LHCN-M2 (cell line): ENCODE data around the gene MIOX. TPM values are rescaled to one million over a fixed set of nuclear protein-coding genes. Genes with fewer than 3 reads are reported as not detected.
A peak's percentile ranks its signal among the peaks of the same experiment; 100 is the strongest.

Source experiments
- DNase-seq: peaks from one replicate; pipeline ENCODE4 v3.0.0-alpha.2; 2012; ENCODE audit warnings: low read depth
- total RNA-seq: library from RNA; depleted of rRNA; stranded (reverse); fragments of >200 nt; gene quantifications from 2 replicates; pipeline ENCODE4 v1.2.3, GENCODE V29; 2014

Gene MIOX
- total RNA-seq, 1 experiment from 2014 or later, result not detected

- DNase-seq, result peak; percentile 11
Measured at GRCh38 chr22:50473088-50473487, 13.6 kb upstream of the MIOX start.

GRCh38 chr22:50473855-50474671 is 12.6 kb upstream of the MIOX start:
- DNase-seq, result peak; percentile 29

GRCh38 chr22:50474710-50475651 is 11.7 kb upstream of the MIOX start, which contains the start of gene SBF1:
SBF1 (minus strand) TSS chr22:50475035; CDS start chr22:50474840, 195 bp downstream.
- peak; percentile 83 for DNase-seq

- DNase-seq, result no peak
Measured at GRCh38 chr22:50475652-50476002, 11.0 kb upstream of the MIOX start.

GRCh38 chr22:50476868-50477267 is 9.8 kb upstream of the MIOX start:
- DNase-seq, result no peak

- no peak for DNase-seq
Measured at GRCh38 chr22:50477923-50478322, 8.7 kb upstream of the MIOX start.

- DNase-seq, result no peak
Measured at GRCh38 chr22:50479721-50480120, 6.9 kb upstream of the MIOX start.

- DNase-seq, result no peak
Measured at GRCh38 chr22:50481045-50481439, 5.6 kb upstream of the MIOX start.

- no peak for DNase-seq
Measured at GRCh38 chr22:50481440-50482106, 5.1 kb upstream of the MIOX start, which contains the start of gene ADM2. ADM2 (plus strand) TSS chr22:50481543; CDS start chr22:50481848, 305 bp downstream.

GRCh38 chr22:50482107-50483074 is 4.3 kb upstream of the MIOX start:
- DNase-seq, result no peak

GRCh38 chr22:50483106-50483505 is 3.6 kb upstream of the MIOX start:
- no peak for DNase-seq

- no peak for DNase-seq
Measured at GRCh38 chr22:50483556-50483955, 3.1 kb upstream of the MIOX start.

- no peak for DNase-seq
Measured at GRCh38 chr22:50483977-50484853, 2.4 kb upstream of the MIOX start.

GRCh38 chr22:50485221-50486131 is 1.2 kb upstream of the MIOX start:
- no peak for DNase-seq

GRCh38 chr22:50487290-50488005 is 789 bp downstream of the MIOX start:
- DNase-seq, result no peak

- no peak for DNase-seq
Measured at GRCh38 chr22:50488006-50488677, 1.5 kb downstream of the MIOX start.

- no peak for DNase-seq
Measured at GRCh38 chr22:50488886-50489285, 2.2 kb downstream of the MIOX start.
